ENCODE data around the gene TEAD4.

DNA sequence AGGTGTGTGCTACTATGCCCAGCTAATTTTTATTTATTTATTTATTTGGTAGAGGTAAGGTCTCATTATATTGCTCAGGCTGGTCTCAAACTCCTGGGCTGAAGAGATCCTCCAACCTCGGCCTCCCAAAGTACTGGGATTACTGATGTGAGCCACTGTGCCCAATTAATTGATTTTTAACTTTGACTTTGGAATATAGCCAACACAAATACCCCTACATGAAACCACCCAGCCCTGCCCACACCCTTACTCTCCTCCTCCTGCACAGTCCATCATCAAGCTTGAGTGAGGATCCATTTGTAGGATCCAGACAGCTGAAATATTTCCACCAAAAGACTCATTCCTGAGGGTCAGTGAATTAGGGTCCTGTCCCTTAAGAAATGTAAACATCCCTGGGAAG is 3.3 kb upstream of the TEAD4 start:
- TF ChIP-seq, protein P1, sequence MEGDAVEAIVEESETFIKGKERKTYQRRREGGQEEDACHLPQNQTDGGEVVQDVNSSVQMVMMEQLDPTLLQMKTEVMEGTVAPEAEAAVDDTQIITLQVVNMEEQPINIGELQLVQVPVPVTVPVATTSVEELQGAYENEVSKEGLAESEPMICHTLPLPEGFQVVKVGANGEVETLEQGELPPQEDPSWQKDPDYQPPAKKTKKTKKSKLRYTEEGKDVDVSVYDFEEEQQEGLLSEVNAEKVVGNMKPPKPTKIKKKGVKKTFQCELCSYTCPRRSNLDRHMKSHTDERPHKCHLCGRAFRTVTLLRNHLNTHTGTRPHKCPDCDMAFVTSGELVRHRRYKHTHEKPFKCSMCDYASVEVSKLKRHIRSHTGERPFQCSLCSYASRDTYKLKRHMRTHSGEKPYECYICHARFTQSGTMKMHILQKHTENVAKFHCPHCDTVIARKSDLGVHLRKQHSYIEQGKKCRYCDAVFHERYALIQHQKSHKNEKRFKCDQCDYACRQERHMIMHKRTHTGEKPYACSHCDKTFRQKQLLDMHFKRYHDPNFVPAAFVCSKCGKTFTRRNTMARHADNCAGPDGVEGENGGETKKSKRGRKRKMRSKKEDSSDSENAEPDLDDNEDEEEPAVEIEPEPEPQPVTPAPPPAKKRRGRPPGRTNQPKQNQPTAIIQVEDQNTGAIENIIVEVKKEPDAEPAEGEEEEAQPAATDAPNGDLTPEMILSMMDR (IDR thresholded peaks at IDR 0.05) = no peak
- TF ChIP-seq EP300 (IDR thresholded peaks at IDR 0.05) (no peak), POLR2A (IDR thresholded peaks at IDR 0.05) (no peak)
